ENCODE results near the gene MANBA. TPM values are rescaled to one million over a fixed set of nuclear protein-coding genes. Genes with fewer than 3 reads are reported as not detected.

Gene MANBA
- total RNA-seq, 2 experiments from 2014 or later: 10.2 to 10.7 TPM

Other genes starting within 250 kb of the MANBA start
- gene UBE2D3, start 66.6 kb upstream of the MANBA start, total RNA-seq: 100 to 1,000 TPM; 415 to 447 TPM
- gene CISD2, start 108.0 kb upstream of the MANBA start, total RNA-seq: 10 to 100 TPM; 28.5 to 32.8 TPM